H1 (cell line): ENCODE data around the gene SECISBP2. TPM values are rescaled to one million over a fixed set of nuclear protein-coding genes. Genes with fewer than 3 reads are reported as not detected.

Experiments
- FOSL1 ChIP-seq: IDR thresholded peaks from 2 replicates; pipeline ENCODE4 v1.6.1; 2011; ENCODE audit warnings: mild to moderate bottlenecking, low read depth, low read length, moderate library complexity; ENCODE audit not compliant: insufficient read depth
- SAP30 ChIP-seq: fragments of 300-600 bp; sonication (generic); IDR thresholded peaks from 2 replicates; pipeline ENCODE4 v1.7.1; 2012; ENCODE audit warnings: low read length, moderate library complexity, mild to moderate bottlenecking, inconsistent platforms; ENCODE audit not compliant: insufficient read depth, insufficient replicate concordance
- SIX5 ChIP-seq: IDR thresholded peaks from 2 replicates; pipeline ENCODE4 v1.6.1; 2011; ENCODE audit warnings: mild to moderate bottlenecking, low read depth, low read length
- SP2 ChIP-seq: IDR thresholded peaks from 2 replicates; pipeline ENCODE4 v1.6.1; 2012; ENCODE audit warnings: mild to moderate bottlenecking, low read length, inconsistent platforms
- polyA plus RNA-seq, 7 experiments: library from polyadenylated mRNA; depleted of rRNA in 3 of 7; stranded (reverse) in 5 of 7; unstranded in 2 of 7; fragments of >200 nt in 5 of 7; fragments of 200-250 nt in 2 of 7; gene quantifications; 1 replicate in 5 of 7; 2 replicates in 1 of 7; 4 replicates in 1 of 7; pipeline versions ENCODE4 v1.2.1 to v1.2.3, GENCODE V29; 2011 to 2013; ENCODE audit warnings: missing spikeins in 2 of 7, mixed read lengths in 2 of 7
- total RNA-seq: library from RNA; stranded (reverse); fragmentation: NEBNext Ultra II Directional; extraction: Animal tissue kit (Norgen Biotek cat#: 25700); gene quantifications from 2 replicates; pipeline ENCODE4 v1.2.1, GENCODE V29; 2021
- TF ChIP-seq, protein P1 (sequence below): IDR thresholded peaks from 2 replicates; pipeline ENCODE4 v1.6.1; 2012; ENCODE audit warnings: low read length, inconsistent platforms

The SECISBP2 gene
- total and polyA plus RNA-seq, 2 of the 8 experiments (the other 6 are each of a cell fraction or from before 2014, with no cell fraction given): 39.0 to 61.7 TPM

DNA sequence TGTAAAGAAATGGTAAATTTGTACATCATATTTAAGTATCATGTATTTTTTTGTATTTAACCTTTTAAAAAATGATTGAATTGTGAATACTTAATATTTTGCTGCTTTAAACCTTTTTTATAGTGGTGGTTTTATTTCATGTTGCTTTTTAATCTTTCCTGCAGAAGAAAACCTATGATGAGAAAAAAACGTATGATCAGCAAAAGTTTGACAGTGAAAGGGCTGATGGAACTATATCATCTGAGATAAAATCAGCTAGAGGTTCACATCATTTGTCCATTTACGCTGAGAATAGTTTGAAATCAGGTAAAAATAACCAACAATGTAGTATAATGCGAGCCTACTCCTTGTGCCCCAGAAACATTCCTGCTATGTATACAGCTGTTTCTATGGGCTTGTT is 7.4 kb downstream of the SECISBP2 start (continued):
- TF ChIP-seq SIX5: no peak
- no peak for TF ChIP-seq FOSL1
- TF ChIP-seq SP2: no peak
- no peak for TF ChIP-seq SAP30
- TF ChIP-seq, protein P1, sequence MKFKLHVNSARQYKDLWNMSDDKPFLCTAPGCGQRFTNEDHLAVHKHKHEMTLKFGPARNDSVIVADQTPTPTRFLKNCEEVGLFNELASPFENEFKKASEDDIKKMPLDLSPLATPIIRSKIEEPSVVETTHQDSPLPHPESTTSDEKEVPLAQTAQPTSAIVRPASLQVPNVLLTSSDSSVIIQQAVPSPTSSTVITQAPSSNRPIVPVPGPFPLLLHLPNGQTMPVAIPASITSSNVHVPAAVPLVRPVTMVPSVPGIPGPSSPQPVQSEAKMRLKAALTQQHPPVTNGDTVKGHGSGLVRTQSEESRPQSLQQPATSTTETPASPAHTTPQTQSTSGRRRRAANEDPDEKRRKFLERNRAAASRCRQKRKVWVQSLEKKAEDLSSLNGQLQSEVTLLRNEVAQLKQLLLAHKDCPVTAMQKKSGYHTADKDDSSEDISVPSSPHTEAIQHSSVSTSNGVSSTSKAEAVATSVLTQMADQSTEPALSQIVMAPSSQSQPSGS: no peak
